Endothelial cell of umbilical vein (primary cell): ENCODE results near the gene EMC8. TPM values are rescaled to one million over a fixed set of nuclear protein-coding genes. Genes with fewer than 3 reads are reported as not detected.

Experiments used
- BruUV-seq: library from RNA; stranded (reverse); fragments of 400-500 nt; replicated peaks from 2 replicates; lab custom pipeline; 2021; lab: Mats Ljungman, UMichigan
- CTCF ChIA-PET: fragments of 300-600, 350-600 bp; sonication (Branson Sonifier 250); formaldehyde crosslinking; loops from one replicate; lab custom pipeline; 2021; ENCODE audit warnings: antibody characterized with exemption, inconsistent platforms; lab: Charles Lee
- POLR2A ChIA-PET: fragments of 300-600, 350-600 bp; sonication (Branson Sonifier 250); formaldehyde crosslinking; loops from one replicate; lab custom pipeline; 2021; ENCODE audit warnings: antibody characterized with exemption, inconsistent platforms; lab: Charles Lee
- DNase-seq: peaks from one replicate; pipeline ENCODE4 v3.0.0-alpha.2; 2011; ENCODE audit warnings: low read depth, low spot score
- FAIRE-seq: peaks from 2 replicates; lab custom pipeline; 2011; peaks lifted over from hg19 to GRCh38; lab: Jason Lieb, UNC
- H2AFZ ChIP-seq: 2 replicates; pipeline ENCODE4 v1.6.0; 2012; ENCODE audit warnings: low read depth, low read length, control low read depth, inconsistent platforms
- H3K27ac ChIP-seq: 2 replicates; pipeline ENCODE4 v1.5.1; 2011; ENCODE audit warnings: low read depth, mild to moderate bottlenecking, control low read depth, low read length, moderate library complexity; ENCODE audit not compliant: insufficient read depth
- H3K27me3 ChIP-seq, 2 experiments: 2 replicates each; pipeline versions ENCODE4 v1.6.0 to v1.6.1; 2011; ENCODE audit warnings: low read length in 2 of 2, mixed read lengths in 1 of 2; ENCODE audit not compliant: control insufficient read depth in 2 of 2, insufficient read depth in 2 of 2
- H3K36me3 ChIP-seq, 2 experiments: 2 replicates in 1 of 2; 3 replicates in 1 of 2; pipeline ENCODE4 v1.5.1; 2011; ENCODE audit warnings: low read length in 2 of 2, mild to moderate bottlenecking in 1 of 2, moderate library complexity in 1 of 2; ENCODE audit not compliant: control insufficient read depth in 2 of 2, insufficient read depth in 2 of 2; ENCODE audit errors: extremely low read depth in 1 of 2
- H3K4me1 ChIP-seq: 3 replicates; pipeline ENCODE4 v1.5.1; 2011; ENCODE audit warnings: mild to moderate bottlenecking, low read length; ENCODE audit not compliant: control insufficient read depth, insufficient read depth; ENCODE audit errors: extremely low read depth
- H3K4me2 ChIP-seq: 2 replicates; pipeline ENCODE4 v1.6.1; 2011; ENCODE audit warnings: low read length, control low read depth, mixed read lengths; ENCODE audit not compliant: insufficient read depth
- H3K4me3 ChIP-seq, 3 experiments: fragments of 200-600 bp in 1 of 3; sonication (generic), shearing (Covaris generic) in 1 of 3; replicated peaks in 1 of 3; 2 replicates each; pipeline ENCODE4 v1.5.1; 2011 to 2016; ENCODE audit warnings: control low read depth in 3 of 3, low read length in 3 of 3, mild to moderate bottlenecking in 2 of 3, inconsistent platforms in 1 of 3, low read depth in 1 of 3, moderate library complexity in 1 of 3; ENCODE audit not compliant: insufficient read depth in 1 of 3
- H3K79me2 ChIP-seq: 2 replicates; pipeline ENCODE4 v1.6.0; 2012; ENCODE audit warnings: low read length, inconsistent platforms; ENCODE audit not compliant: control insufficient read depth, insufficient read depth
- H3K9ac ChIP-seq: replicated peaks from 2 replicates; pipeline ENCODE3; 2011; ENCODE audit warnings: low read length, control low read depth; ENCODE audit not compliant: insufficient read depth; ENCODE audit errors: extremely low read depth
- H3K9me1 ChIP-seq: replicated peaks from 3 replicates; pipeline ENCODE4 v1.6.0; 2011; ENCODE audit warnings: mild to moderate bottlenecking, low read length; ENCODE audit not compliant: control insufficient read depth, insufficient read depth; ENCODE audit errors: extremely low read depth
- H3K9me3 ChIP-seq: replicated peaks from 2 replicates; pipeline ENCODE4 v1.5.1; 2012; ENCODE audit warnings: low read length, inconsistent platforms; ENCODE audit not compliant: control insufficient read depth, insufficient read depth
- H4K20me1 ChIP-seq: replicated peaks from 2 replicates; pipeline ENCODE3; 2011; ENCODE audit warnings: mild to moderate bottlenecking, low read length; ENCODE audit not compliant: control insufficient read depth, insufficient read depth; ENCODE audit errors: extremely low read depth
- EZH2 ChIP-seq: IDR thresholded peaks from 2 replicates; pipeline ENCODE4 v1.6.1; 2012; ENCODE audit warnings: borderline replicate concordance, low read depth, mild to moderate bottlenecking, moderate library complexity, low read length, inconsistent platforms; ENCODE audit not compliant: severe bottlenecking
- FOS ChIP-seq: IDR thresholded peaks from 2 replicates; pipeline ENCODE4 v1.6.1; 2011; ENCODE audit warnings: mild to moderate bottlenecking, low read length, moderate library complexity, borderline replicate concordance; ENCODE audit not compliant: insufficient read depth
- GATA2 ChIP-seq: IDR thresholded peaks from 2 replicates; pipeline ENCODE4 v1.7.0; 2011; ENCODE audit warnings: low read depth, mild to moderate bottlenecking, moderate library complexity, mixed read lengths, low read length; ENCODE audit not compliant: insufficient read length, insufficient read depth
- JUN ChIP-seq: IDR thresholded peaks from 2 replicates; pipeline ENCODE4 v1.6.1; 2011; ENCODE audit warnings: borderline replicate concordance, low read depth; ENCODE audit not compliant: insufficient read length, insufficient read depth
- MYC ChIP-seq: IDR thresholded peaks from one replicate; pipeline ENCODE4 v1.6.1; 2011; ENCODE audit warnings: mild to moderate bottlenecking, low read depth, low read length
- POLR2A ChIP-seq: IDR thresholded peaks from 2 replicates; pipeline ENCODE4 v1.6.1; 2012; ENCODE audit warnings: low read depth, mild to moderate bottlenecking, control low read depth, low read length
- POLR2AphosphoS5 ChIP-seq: IDR thresholded peaks from 2 replicates; pipeline ENCODE4 v1.6.1; 2012; ENCODE audit warnings: low read depth, mild to moderate bottlenecking, control low read depth, low read length, moderate library complexity; ENCODE audit not compliant: insufficient read depth
- dilution Hi-C: fragments of 300-500 bp; cut with MboI; formaldehyde crosslinking; loops from one replicate; pipeline ENCODE4 v1.15.0; 2019; ENCODE audit warnings: low sequenced_read_pairs; ENCODE audit not compliant: extremely low pct_ligation_motif_present
- intact Hi-C: fragments of 100-400 bp; cut with micrococcal nuclease; formaldehyde crosslinking; loops from one replicate; pipeline ENCODE4 v1.10.0; 2022
- polyA plus RNA-seq, 4 experiments: library from polyadenylated mRNA; depleted of rRNA in 3 of 4; stranded (reverse) in 3 of 4; unstranded in 1 of 4; fragments of >200 nt; gene quantifications; 2 replicates each; pipeline versions ENCODE4 v1.2.1 to v1.2.3, GENCODE V29; 2011 to 2012; ENCODE audit warnings: missing spikeins in 1 of 4
- total RNA-seq: library from RNA; stranded (reverse); gene quantifications from 2 replicates; pipeline ENCODE4 v1.2.3, GENCODE V29; 2021
- TF ChIP-seq, protein P1 (sequence below), 2 donors: IDR thresholded peaks; 1 replicate in 1 of 2; 2 replicates in 1 of 2; pipeline ENCODE4 v1.5.1; 2011; ENCODE audit warnings: low read length in 2 of 2, mild to moderate bottlenecking in 2 of 2, moderate library complexity in 2 of 2, control low read depth in 1 of 2, inconsistent platforms in 1 of 2, low read depth in 1 of 2; ENCODE audit not compliant: insufficient read depth in 1 of 2; ENCODE audit errors: extremely low read depth in 1 of 2
- TF ChIP-seq, protein P2 (sequence below): IDR thresholded peaks from 2 replicates; pipeline ENCODE4 v1.6.1; 2011; ENCODE audit not compliant: insufficient read depth, insufficient read length

The EMC8 gene
- total and polyA plus RNA-seq, 2 donors (not counting 3 experiments of a cell fraction or from before 2014, with no cell fraction given), result 51.2 to 59.6 TPM

DNA sequence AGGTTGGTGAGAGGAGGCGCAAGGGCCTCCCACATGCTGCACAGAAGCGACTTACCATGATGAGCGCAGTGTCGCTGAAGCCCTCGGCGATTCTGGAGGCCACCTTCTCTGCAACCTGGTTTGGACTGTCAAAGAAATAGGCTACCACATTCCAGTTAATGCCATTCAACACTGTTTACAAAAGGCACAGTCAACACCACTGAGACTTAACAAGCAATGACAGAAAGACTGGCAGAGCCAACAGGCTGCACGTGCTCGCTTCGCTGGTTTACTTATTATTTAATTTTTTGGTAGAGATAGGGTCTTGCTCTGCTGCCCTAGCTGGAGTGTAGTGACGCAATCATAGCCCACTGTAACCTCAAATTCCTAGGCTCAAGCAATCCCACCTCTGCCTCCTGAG is 18.2 kb downstream of the EMC8 start:
- DNase-seq, result no peak
- peaks cover 16% of the 10 kb centered on the region for H3K4me1 ChIP-seq
- BruUV-seq, result no TSS peak
- intact Hi-C loops, result no loop called here
- H3K79me2 ChIP-seq, result peaks cover 14% of the 10 kb centered on the region
- H3K9me3 ChIP-seq, result no peaks in the 10 kb centered on the region
- H3K9me1 ChIP-seq, result no peaks in the 10 kb centered on the region
- H3K4me2 ChIP-seq, result no peak overlapping the region
- dilution Hi-C loops, result no loop called here
- no peaks in the 10 kb centered on the region for H4K20me1 ChIP-seq
- ChIA-PET POLR2A (no interaction called here), CTCF (no interaction called here)
- FAIRE-seq, result no peak
- H3K36me3 ChIP-seq, result peaks cover 10 to 28% of the 10 kb centered on the region in 2 experiments
- no peak overlapping the region for H2AFZ ChIP-seq
- no peak overlapping the region for H3K9ac ChIP-seq
- no peaks in the 10 kb centered on the region for H3K27me3 ChIP-seq
- H3K27ac ChIP-seq, result no peak overlapping the region
- TF ChIP-seq FOS (no peak), POLR2AphosphoS5 (no peak), GATA2 (no peak), JUN (no peak), POLR2A (no peak), EZH2 (no peak), MYC (no peak)
- TF ChIP-seq, protein P1, sequence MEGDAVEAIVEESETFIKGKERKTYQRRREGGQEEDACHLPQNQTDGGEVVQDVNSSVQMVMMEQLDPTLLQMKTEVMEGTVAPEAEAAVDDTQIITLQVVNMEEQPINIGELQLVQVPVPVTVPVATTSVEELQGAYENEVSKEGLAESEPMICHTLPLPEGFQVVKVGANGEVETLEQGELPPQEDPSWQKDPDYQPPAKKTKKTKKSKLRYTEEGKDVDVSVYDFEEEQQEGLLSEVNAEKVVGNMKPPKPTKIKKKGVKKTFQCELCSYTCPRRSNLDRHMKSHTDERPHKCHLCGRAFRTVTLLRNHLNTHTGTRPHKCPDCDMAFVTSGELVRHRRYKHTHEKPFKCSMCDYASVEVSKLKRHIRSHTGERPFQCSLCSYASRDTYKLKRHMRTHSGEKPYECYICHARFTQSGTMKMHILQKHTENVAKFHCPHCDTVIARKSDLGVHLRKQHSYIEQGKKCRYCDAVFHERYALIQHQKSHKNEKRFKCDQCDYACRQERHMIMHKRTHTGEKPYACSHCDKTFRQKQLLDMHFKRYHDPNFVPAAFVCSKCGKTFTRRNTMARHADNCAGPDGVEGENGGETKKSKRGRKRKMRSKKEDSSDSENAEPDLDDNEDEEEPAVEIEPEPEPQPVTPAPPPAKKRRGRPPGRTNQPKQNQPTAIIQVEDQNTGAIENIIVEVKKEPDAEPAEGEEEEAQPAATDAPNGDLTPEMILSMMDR (IDR thresholded peaks at IDR 0.05; ENCODE audit: extremely low read depth in 1 of 2, insufficient read depth in 1 of 2, low read depth in 1 of 2, low read length in 2 of 2), result no peak
- TF ChIP-seq, protein P2, sequence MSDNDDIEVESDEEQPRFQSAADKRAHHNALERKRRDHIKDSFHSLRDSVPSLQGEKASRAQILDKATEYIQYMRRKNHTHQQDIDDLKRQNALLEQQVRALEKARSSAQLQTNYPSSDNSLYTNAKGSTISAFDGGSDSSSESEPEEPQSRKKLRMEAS, result no peak
- H3K4me3 ChIP-seq, result no peak overlapping the region
